ENCODE measurements around the gene TMEM72.
A peak's percentile ranks its signal among the peaks of the same experiment; 100 is the strongest.

Gene TMEM72

DNA sequence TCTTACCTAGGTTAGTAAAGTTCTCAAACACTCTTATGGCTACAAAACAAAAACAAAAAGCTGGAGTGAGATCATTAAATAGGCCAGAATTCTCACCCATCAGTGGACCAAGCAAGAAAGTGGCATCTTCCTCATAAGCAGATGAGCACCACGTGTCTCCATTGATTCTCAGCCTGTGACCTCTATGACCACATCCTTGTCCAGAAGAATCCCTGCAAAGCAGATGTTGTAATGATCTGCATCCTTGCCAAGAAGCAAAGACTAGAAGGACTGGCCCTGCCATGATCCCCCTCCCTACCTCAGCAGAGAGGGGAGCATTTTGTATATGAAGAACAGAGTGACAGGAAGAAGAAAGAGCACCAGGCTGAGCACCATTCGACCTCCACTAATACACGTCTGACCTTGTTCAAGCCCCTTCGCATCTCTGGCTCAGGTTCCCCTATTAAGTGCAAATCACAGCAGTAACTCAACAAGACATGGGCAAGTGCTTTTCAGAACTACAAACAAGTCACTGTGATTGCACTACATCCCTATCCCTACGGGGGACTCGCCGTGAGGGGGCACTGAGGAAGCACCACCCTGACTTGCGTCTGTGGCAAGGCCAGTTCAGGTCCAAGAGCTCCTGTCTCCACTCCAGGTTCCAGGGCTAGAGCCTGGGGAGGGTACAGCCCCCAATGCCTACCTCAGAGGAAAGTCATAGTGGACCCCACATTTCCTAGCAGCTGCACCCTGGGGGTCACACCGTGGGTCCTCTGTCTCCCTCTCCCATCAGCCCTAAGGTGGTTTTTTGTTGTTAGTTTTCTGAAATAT lies 26.3 kb downstream of the TMEM72 start:
- FAIRE-seq (no peak), DNase-seq (ENCODE audit: insufficient read length) (no peak)
- TF ChIP-seq POLR2AphosphoS5 (IDR thresholded peaks at IDR 0.05; ENCODE audit: low read depth, low read length) (no peak), POLR2A (IDR thresholded peaks at IDR 0.05; ENCODE audit: low read depth, low read length) (no peak), TAF1 (IDR thresholded peaks at IDR 0.05; ENCODE audit: borderline replicate concordance, low read depth, low read length) (no peak)

DNA sequence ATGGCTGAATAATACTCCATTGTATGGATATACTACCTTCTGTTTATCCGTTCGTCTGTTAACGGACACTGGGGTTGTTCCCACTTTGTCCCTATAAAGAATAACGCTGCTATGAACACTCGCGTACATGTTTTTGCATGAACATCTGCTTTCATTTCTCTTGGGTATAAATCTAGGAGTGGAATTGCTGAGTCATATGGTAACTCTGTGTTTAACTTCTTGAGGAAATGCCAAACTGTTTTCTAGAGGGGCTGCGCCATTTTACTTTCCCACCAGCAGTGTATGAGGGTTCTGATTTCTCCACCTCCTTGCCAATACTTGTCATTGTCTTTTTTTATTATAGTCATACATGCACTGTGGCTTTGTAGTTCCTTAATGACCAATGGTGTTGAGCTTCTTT lies 27.8 kb downstream of the TMEM72 start:
- FAIRE-seq (no peak), DNase-seq (ENCODE audit: insufficient read length) (no peak)
- TF ChIP-seq POLR2AphosphoS5 (IDR thresholded peaks at IDR 0.05; ENCODE audit: low read depth, low read length) = no peak
- TF ChIP-seq POLR2A (IDR thresholded peaks at IDR 0.05; ENCODE audit: low read depth, low read length) = no peak
- no peak for TF ChIP-seq TAF1 (IDR thresholded peaks at IDR 0.05; ENCODE audit: borderline replicate concordance, low read depth, low read length)

DNA sequence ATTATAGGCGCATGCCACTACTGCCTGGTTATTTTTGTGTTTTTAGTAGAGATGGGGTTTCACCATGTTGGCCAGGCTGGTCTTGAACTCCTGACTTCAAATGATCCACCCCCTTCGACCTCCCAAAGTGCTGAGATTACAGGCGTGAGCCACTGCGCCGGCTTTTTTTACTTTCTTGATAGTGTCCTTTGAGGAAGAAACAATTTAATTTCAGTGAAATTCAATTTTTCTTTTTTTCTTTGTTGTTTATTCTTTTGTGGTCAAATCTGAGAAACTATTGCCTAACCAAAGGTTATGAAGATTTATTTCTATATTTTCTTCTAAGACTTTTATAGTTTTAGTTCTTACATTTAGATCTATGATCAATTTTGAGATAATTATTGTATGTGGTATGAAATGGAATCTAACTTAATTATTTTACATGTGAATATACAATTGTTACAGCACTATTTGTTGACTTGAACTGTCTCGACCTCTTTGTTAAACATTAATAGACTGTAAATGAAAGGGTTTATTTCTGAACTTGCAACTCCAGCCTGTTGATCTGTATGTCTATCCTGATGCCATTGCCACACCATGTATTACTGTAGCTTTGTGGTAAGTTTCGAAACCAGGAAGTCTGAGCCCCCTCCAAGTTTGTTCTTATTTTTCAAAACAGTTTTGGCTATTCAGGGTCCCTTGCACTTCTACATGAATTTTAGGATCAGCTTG lies 28.7 kb downstream of the TMEM72 start:
- FAIRE-seq = no peak
- DNase-seq (ENCODE audit: insufficient read length) = no peak
- TF ChIP-seq TAF1 (IDR thresholded peaks at IDR 0.05; ENCODE audit: borderline replicate concordance, low read depth, low read length) = no peak

DNA sequence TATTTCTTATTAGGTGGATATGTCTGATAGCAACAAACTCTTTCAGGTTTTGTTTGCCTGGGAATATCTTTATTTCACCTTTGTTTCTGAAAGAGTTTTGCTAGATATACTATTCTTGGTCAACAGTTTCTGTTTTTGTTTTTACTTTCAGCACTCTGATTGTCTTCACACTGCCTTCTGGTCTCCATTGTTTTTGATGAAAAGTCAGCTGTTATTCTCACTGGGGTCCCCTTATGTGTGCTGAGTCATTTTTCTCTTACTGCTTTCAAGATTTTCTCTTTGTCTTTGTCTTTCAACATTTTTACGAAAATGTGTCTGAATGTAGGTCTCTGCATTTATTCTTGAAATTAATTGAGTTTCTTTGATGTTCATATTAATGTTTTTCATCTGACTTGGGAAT lies 33.2 kb downstream of the TMEM72 start:
- DNase-seq (ENCODE audit: insufficient read length) (no peak), FAIRE-seq (peak; percentile 21)
- no peak for TF ChIP-seq POLR2AphosphoS5 (IDR thresholded peaks at IDR 0.05; ENCODE audit: low read depth, low read length)
- no peak for TF ChIP-seq POLR2A (IDR thresholded peaks at IDR 0.05; ENCODE audit: low read depth, low read length)
- no peak for TF ChIP-seq TAF1 (IDR thresholded peaks at IDR 0.05; ENCODE audit: borderline replicate concordance, low read depth, low read length)

DNA sequence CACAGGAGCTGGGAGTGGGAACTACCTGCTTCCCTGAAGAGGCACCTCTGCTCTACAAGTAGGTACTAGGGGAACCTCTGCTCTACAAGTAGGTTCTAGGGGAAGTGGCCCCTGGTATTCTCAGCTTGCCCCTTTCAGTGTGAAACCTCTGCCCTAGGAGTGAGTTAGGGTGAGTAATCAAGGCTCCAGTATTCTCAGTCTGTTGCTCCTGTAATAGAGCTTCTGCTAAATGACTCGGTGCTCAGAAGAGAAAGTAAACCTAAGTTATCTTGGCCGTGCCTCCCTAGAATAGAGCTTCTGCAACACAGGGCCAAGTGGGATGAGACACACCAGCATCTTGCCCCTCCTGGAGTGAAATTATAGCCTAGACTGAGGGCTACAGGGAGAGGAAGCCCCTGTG lies 35.1 kb downstream of the TMEM72 start:
- DNase-seq (ENCODE audit: insufficient read length) (no peak), FAIRE-seq (peak; percentile 17)

DNA sequence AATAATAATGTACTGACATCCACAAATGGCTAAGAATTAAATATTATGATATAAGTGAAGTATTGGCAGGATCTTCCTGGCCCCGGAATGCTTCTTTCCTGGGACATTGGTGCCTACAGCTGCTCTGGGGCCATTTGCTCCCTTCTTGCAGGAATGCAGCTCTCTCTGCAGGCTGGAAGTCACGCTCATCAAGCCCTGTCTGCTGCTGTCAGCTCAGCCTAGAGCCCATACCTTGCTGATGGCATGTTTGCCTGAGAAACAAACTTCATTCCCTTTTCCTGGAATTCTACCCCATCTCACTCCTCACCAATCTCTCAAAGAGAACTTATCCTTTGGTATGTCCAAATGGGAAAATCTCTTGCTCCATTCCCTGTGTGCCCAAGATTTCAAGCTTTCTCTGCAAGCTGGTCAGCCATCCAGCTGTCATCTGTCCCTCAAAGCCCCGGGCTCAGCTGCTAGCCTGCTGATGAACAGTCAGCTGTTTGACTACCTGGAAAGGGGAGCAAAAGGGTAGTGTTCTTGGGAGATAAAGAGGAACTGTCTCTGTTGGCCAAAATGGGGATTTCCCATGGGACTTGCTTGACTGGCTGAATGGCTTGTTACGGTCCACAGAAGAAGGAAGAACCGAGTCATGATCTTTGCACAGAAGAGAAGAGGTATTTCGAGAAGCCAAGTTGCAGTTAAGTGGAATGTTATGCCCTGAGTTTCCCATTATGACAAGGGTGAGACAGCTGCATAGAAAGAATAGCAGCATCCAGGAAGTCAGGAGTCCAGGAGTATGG lies 36.4 kb downstream of the TMEM72 start:
- TF ChIP-seq POLR2AphosphoS5 (IDR thresholded peaks at IDR 0.05; ENCODE audit: low read depth, low read length) = peak; percentile 55; the same call in 1 of the 2 replicates
- TF ChIP-seq TAF1 (IDR thresholded peaks at IDR 0.05; ENCODE audit: borderline replicate concordance, low read depth, low read length) = no peak
- TF ChIP-seq POLR2A (IDR thresholded peaks at IDR 0.05; ENCODE audit: low read depth, low read length) = 0 out of 2 replicates have a peak, but pooled peaks have one; percentile 20
- FAIRE-seq (peak; percentile 97), DNase-seq (ENCODE audit: insufficient read length) (no peak)

More for the DNA sequence above, 35.1 kb downstream of the TMEM72 start:
- TF ChIP-seq POLR2A (IDR thresholded peaks at IDR 0.05; ENCODE audit: low read depth, low read length) (no peak), TAF1 (IDR thresholded peaks at IDR 0.05; ENCODE audit: borderline replicate concordance, low read depth, low read length) (no peak), POLR2AphosphoS5 (IDR thresholded peaks at IDR 0.05; ENCODE audit: low read depth, low read length) (no peak)

DNA sequence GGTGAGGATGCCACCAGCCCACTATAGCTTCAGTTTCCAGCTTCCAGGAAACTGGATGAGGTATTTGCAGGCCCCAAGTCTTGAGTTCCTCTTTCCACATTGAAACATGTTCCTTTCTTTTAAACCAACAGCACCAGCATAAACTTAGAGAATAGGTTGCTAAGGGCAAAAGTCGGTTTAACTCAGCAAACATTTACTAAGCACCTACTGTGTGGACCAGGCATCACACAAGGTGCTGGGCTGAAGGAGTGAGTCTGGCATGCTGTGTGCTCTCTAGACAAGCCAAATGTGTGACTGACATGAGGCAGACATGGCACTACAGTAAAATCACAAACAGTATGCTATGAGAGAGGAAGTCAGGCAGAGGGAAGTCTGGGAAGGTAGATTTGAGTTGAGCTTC lies 37.5 kb downstream of the TMEM72 start:
- DNase-seq (ENCODE audit: insufficient read length) (no peak), FAIRE-seq (peak; percentile 5)
- TF ChIP-seq TAF1 (IDR thresholded peaks at IDR 0.05; ENCODE audit: borderline replicate concordance, low read depth, low read length) = no peak
- no peak for TF ChIP-seq POLR2A (IDR thresholded peaks at IDR 0.05; ENCODE audit: low read depth, low read length)
- TF ChIP-seq POLR2AphosphoS5 (IDR thresholded peaks at IDR 0.05; ENCODE audit: low read depth, low read length) = no peak

DNA sequence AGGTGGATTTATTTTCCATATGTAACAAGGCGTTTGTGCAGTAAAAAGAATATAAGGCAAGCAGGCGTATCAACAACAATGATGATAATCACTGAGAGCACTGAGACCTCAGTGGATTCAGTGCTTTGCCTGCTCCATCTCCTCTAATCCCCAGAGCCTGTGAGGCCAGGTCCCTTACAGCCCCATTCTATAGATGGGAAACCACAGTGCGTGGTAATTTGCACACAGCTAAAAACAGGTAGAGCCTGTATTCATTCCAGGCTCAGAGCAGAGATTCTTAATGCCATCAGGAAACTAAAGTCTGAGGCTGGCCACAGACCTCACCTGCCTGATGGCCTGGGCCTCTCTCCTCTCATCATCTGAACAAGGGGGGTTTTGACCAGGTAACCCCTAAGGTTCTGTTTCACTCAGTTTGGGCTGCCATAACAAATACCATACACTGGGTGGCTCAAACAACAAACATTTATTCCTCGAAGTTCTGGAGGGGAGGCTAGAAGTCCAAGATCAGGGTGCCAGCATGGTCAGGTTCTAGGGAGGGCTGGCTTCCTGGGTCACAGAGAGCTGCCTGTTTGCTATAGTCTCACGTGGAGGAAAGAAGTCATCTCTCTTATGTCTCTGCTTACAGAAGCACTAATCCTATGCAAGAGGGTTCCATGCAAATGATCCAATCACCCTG lies 38.1 kb downstream of the TMEM72 start:
- TF ChIP-seq POLR2A (IDR thresholded peaks at IDR 0.05; ENCODE audit: low read depth, low read length) = no peak
- TF ChIP-seq POLR2AphosphoS5 (IDR thresholded peaks at IDR 0.05; ENCODE audit: low read depth, low read length) = no peak
- DNase-seq (ENCODE audit: insufficient read length) = no peak
- FAIRE-seq = peak; percentile 21

DNA sequence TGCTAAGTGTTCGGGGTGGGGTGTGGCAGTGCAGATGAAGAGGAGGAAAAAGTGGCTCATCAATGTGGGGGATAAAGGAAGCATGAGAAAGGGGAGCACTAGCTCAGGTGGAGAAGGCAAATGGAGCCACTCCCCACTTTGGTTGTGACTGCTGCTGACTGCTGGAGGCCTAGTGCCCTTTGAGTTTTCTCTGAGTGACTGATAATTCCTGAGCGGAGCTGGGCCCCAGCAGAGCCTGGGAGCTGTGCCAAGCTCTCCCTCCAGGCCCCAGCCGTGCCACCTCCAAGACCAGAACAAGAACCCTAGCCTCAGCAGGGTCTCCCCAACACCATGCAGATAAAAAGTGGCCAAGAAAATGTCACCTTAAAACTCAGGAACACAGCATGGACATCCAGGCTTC lies 38.8 kb downstream of the TMEM72 start:
- no peak for FAIRE-seq
- no peak for DNase-seq (ENCODE audit: insufficient read length)
- TF ChIP-seq POLR2A (IDR thresholded peaks at IDR 0.05; ENCODE audit: low read depth, low read length) (no peak), POLR2AphosphoS5 (IDR thresholded peaks at IDR 0.05; ENCODE audit: low read depth, low read length) (no peak), TAF1 (IDR thresholded peaks at IDR 0.05; ENCODE audit: borderline replicate concordance, low read depth, low read length) (no peak)

DNA sequence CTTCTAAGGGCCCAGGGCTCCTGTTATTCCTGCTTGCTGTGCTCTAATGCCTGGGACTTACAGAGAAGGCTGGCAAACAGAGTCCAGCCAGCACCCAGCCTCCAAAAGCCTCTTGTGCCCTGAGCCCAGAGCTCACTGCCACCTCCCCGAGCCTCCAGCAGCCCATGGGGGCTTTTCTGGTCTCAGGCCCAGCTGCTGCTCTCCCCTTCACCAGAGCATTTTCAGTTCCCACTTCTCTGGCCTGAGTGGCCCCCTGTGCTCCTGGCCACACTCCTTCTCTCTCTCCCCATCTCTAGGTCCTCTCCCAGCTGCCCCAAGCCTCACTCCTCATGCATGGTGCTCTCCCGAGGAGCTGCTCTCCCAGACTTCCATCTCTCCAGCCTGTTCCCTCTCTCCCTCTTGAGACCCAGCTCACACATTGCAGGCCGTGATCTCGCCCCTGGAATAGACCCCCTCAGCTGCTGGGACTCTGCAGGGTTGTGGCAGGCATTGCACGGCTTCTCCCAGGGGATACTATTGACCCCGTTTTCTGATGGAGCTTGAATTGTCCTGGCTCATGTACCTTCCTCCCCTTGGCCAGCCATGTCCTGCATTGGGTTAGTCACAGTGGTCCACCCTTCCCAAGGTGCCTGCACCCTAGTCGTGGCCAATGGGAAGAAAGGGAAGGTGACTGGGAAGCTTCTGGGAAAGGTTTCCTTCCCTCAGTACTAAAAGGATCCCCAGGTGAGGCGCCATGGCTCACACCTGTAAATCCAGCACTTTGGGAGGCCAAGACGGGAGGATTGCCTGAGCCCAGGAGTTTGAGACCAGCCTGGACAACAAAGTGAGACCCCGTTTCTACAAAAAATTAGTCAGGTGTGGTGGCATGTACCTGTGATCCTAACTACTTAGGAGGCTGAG lies 39.4 kb downstream of the TMEM72 start:
- no peak for DNase-seq (ENCODE audit: insufficient read length)
- no peak for FAIRE-seq
- TF ChIP-seq POLR2AphosphoS5 (IDR thresholded peaks at IDR 0.05; ENCODE audit: low read depth, low read length) = no peak
- TF ChIP-seq TAF1 (IDR thresholded peaks at IDR 0.05; ENCODE audit: borderline replicate concordance, low read depth, low read length) = no peak
- TF ChIP-seq POLR2A (IDR thresholded peaks at IDR 0.05; ENCODE audit: low read depth, low read length) = no peak

Measured in GM12892 (cell line).